Measurements from ENCODE around the gene EHHADH. TPM values are rescaled to one million over a fixed set of nuclear protein-coding genes. Genes with fewer than 3 reads are reported as not detected.

EHHADH gene
- total RNA-seq, 1 experiment from 2014 or later, result 10.2 TPM

GRCh38 chr3:185199206-185199605, 54.6 kb downstream of the EHHADH start:
- no peak for DNase-seq (ENCODE audit: low spot score)

- no peak for DNase-seq (ENCODE audit: low spot score)
Observed at GRCh38 chr3:185197068-185197467, 56.8 kb downstream of the EHHADH start.

- no peak for DNase-seq (ENCODE audit: low spot score)
Observed at GRCh38 chr3:185195652-185196051, 58.2 kb downstream of the EHHADH start.

GRCh38 chr3:185188816-185189215, 65.0 kb downstream of the EHHADH start:
- DNase-seq (ENCODE audit: low spot score), result no peak

GRCh38 chr3:185187391-185187790, 66.5 kb downstream of the EHHADH start:
- DNase-seq (ENCODE audit: low spot score), result no peak

- peak; percentile 23 for DNase-seq (ENCODE audit: low spot score)
Observed at GRCh38 chr3:185176750-185177359, 77.0 kb downstream of the EHHADH start.

GRCh38 chr3:185175370-185175987, 78.4 kb downstream of the EHHADH start:
- peak; percentile 5 for DNase-seq (ENCODE audit: low spot score)

GRCh38 chr3:185172086-185173049, 81.5 kb downstream of the EHHADH start:
- peak; percentile 5 for DNase-seq (ENCODE audit: low spot score)

GRCh38 chr3:185164428-185165217, 89.2 kb downstream of the EHHADH start:
- DNase-seq (ENCODE audit: low spot score), result no peak

- DNase-seq (ENCODE audit: low spot score), result no peak
Observed at GRCh38 chr3:185162634-185163033, 91.2 kb downstream of the EHHADH start.

GRCh38 chr3:185161761-185162160, 92.1 kb downstream of the EHHADH start:
- no peak for DNase-seq (ENCODE audit: low spot score)

- DNase-seq (ENCODE audit: low spot score), result no peak
Observed at GRCh38 chr3:185157347-185157746, 96.5 kb downstream of the EHHADH start.

- DNase-seq (ENCODE audit: low spot score), result no peak
Observed at GRCh38 chr3:185155678-185156077, 98.2 kb downstream of the EHHADH start.

GRCh38 chr3:185153861-185154629, 99.8 kb downstream of the EHHADH start:
- DNase-seq (ENCODE audit: low spot score), result no peak

GRCh38 chr3:185153171-185153771, 100.6 kb downstream of the EHHADH start:
- DNase-seq (ENCODE audit: low spot score), result no peak

- DNase-seq (ENCODE audit: low spot score), result peak; percentile 29
Observed at GRCh38 chr3:185152410-185153170, 101.3 kb downstream of the EHHADH start, which contains the start of gene C3orf70. C3orf70 (minus strand) TSS chr3:185153060; CDS start chr3:185152823, 237 bp downstream.

GRCh38 chr3:185151964-185152409, 101.9 kb downstream of the EHHADH start:
- DNase-seq (ENCODE audit: low spot score), result no peak

GRCh38 chr3:185151101-185151963, 102.5 kb downstream of the EHHADH start:
- DNase-seq (ENCODE audit: low spot score), result no peak

- DNase-seq (ENCODE audit: low spot score), result no peak
Observed at GRCh38 chr3:185150561-185150960, 103.3 kb downstream of the EHHADH start.
